IMR-90 (cell line): ENCODE measurements around the gene ATG9A. TPM values are rescaled to one million over a fixed set of nuclear protein-coding genes. Genes with fewer than 3 reads are reported as not detected.

Experiments used
- ATAC-seq: fragments of 200-7000 bp; cut with Tn5 transposase; 2 replicates; pipeline ENCODE4 v1.9.1; 2020; ENCODE audit warnings: low read depth, mild to moderate bottlenecking, moderate library complexity
- BruUV-seq: library from RNA; stranded (reverse); fragments of 400-500 nt; replicated peaks from 2 replicates; lab custom pipeline; 2021; lab: Mats Ljungman, UMichigan
- CTCF ChIA-PET: fragments of 300-600 bp; formaldehyde crosslinking; extraction: SDS; loops from one replicate; lab custom pipeline; 2021; ENCODE audit warnings: antibody characterized with exemption; lab: Yijun Ruan, JAX
- POLR2A ChIA-PET: fragments of 300-600 bp; sonication (Branson Sonifier 250); formaldehyde crosslinking; loops from one replicate; lab custom pipeline; 2022; ENCODE audit warnings: antibody characterized with exemption; ENCODE audit not compliant: unreplicated experiment; lab: Charles Lee
- DNase-seq: peaks from one replicate; pipeline ENCODE4 v3.0.0; 2013
- H2AFZ ChIP-seq: replicated peaks from 2 replicates; pipeline ENCODE3; 2013; ENCODE audit warnings: low read length, mild to moderate bottlenecking; ENCODE audit not compliant: poor library complexity
- H2AK5ac ChIP-seq: 2 replicates; pipeline ENCODE4 v1.6.1; 2013; ENCODE audit warnings: low read depth, low read length, inconsistent platforms
- H2AK9ac ChIP-seq: replicated peaks from 2 replicates; pipeline ENCODE3; 2013; ENCODE audit warnings: mild to moderate bottlenecking, low read depth, low read length, moderate library complexity; ENCODE audit not compliant: poor library complexity
- H2BK120ac ChIP-seq: 2 replicates; pipeline ENCODE4 v1.6.1; 2013; ENCODE audit warnings: low read depth, low read length, inconsistent platforms
- H2BK15ac ChIP-seq: 3 replicates; pipeline ENCODE4 v1.6.1; 2013; ENCODE audit warnings: low read depth, low read length, inconsistent platforms
- H2BK20ac ChIP-seq: 2 replicates; pipeline ENCODE4 v1.6.1; 2013; ENCODE audit warnings: low read depth, mild to moderate bottlenecking, inconsistent platforms, low read length, moderate library complexity
- H2BK5ac ChIP-seq: 2 replicates; pipeline ENCODE4 v1.6.1; 2013; ENCODE audit warnings: mild to moderate bottlenecking, low read depth, low read length, inconsistent platforms; ENCODE audit not compliant: poor library complexity, severe bottlenecking
- H3K14ac ChIP-seq: replicated peaks from 2 replicates; pipeline ENCODE4 v1.6.1; 2013; ENCODE audit warnings: low read depth, low read length, inconsistent platforms
- H3K18ac ChIP-seq: 2 replicates; pipeline ENCODE4 v1.6.1; 2013; ENCODE audit warnings: low read depth, low read length, control low read depth
- H3K23ac ChIP-seq: 2 replicates; pipeline ENCODE4 v1.6.1; 2013; ENCODE audit warnings: low read depth, low read length, inconsistent platforms
- H3K27ac ChIP-seq: 2 replicates; pipeline ENCODE4 v1.5.1; 2013; ENCODE audit warnings: mild to moderate bottlenecking, control low read depth, low read length; ENCODE audit not compliant: insufficient read depth
- H3K27me3 ChIP-seq: 2 replicates; pipeline ENCODE4 v1.6.1; 2013; ENCODE audit warnings: low read length; ENCODE audit not compliant: control insufficient read depth, insufficient read depth
- H3K36me3 ChIP-seq: 2 replicates; pipeline ENCODE4 v1.6.1; 2013; ENCODE audit warnings: low read length, mixed read lengths; ENCODE audit not compliant: control insufficient read depth, insufficient read depth
- H3K4ac ChIP-seq: 2 replicates; pipeline ENCODE4 v1.6.1; 2013; ENCODE audit warnings: low read depth, low read length, inconsistent platforms
- H3K4me1 ChIP-seq: 2 replicates; pipeline ENCODE4 v1.6.1; 2013; ENCODE audit warnings: low read length, mixed read lengths; ENCODE audit not compliant: control insufficient read depth, insufficient read depth
- H3K4me2 ChIP-seq: 2 replicates; pipeline ENCODE4 v1.6.1; 2013; ENCODE audit warnings: low read depth, mild to moderate bottlenecking, control low read depth, low read length, moderate library complexity
- H3K4me3 ChIP-seq: 2 replicates; pipeline ENCODE4 v1.5.1; 2013; ENCODE audit warnings: low read depth, mild to moderate bottlenecking, control low read depth, low read length, moderate library complexity; ENCODE audit not compliant: insufficient read depth
- H3K56ac ChIP-seq: 2 replicates; pipeline ENCODE4 v1.6.1; 2013; ENCODE audit warnings: low read length, inconsistent platforms; ENCODE audit not compliant: insufficient read depth; ENCODE audit errors: extremely low read depth
- H3K79me1 ChIP-seq, 2 experiments: 2 replicates each; pipeline ENCODE4 v1.6.1; 2013; ENCODE audit warnings: low read length in 2 of 2, inconsistent platforms in 1 of 2, low read depth in 1 of 2
- H3K9ac ChIP-seq: 2 replicates; pipeline ENCODE4 v1.6.1; 2013; ENCODE audit warnings: low read depth, low read length, control low read depth
- H3K9me1 ChIP-seq: 2 replicates; pipeline ENCODE4 v1.6.1; 2013; ENCODE audit warnings: low read length, inconsistent platforms; ENCODE audit not compliant: insufficient read depth
- H3K9me3 ChIP-seq: 2 replicates; pipeline ENCODE4 v1.6.1; 2013; ENCODE audit warnings: low read length; ENCODE audit not compliant: control insufficient read depth, insufficient read depth
- H4K20me1 ChIP-seq: 2 replicates; pipeline ENCODE4 v1.6.1; 2013; ENCODE audit warnings: low read length, inconsistent platforms; ENCODE audit not compliant: insufficient read depth
- H4K5ac ChIP-seq: 2 replicates; pipeline ENCODE4 v1.6.1; 2013; ENCODE audit warnings: mild to moderate bottlenecking, low read depth, low read length, control low read depth
- H4K8ac ChIP-seq, 2 experiments: 2 replicates each; pipeline ENCODE4 v1.6.1; 2013; ENCODE audit warnings: low read depth in 2 of 2, low read length in 2 of 2, control low read depth in 1 of 2, inconsistent platforms in 1 of 2
- H4K91ac ChIP-seq: 2 replicates; pipeline ENCODE4 v1.6.1; 2013; ENCODE audit warnings: low read depth, low read length, inconsistent platforms; ENCODE audit not compliant: insufficient read depth
- BHLHE40 ChIP-seq: fragments of 150-350 bp; IDR thresholded peaks from 2 replicates; pipeline ENCODE4 v1.6.1; 2016; ENCODE audit warnings: mild to moderate bottlenecking, low read depth, low read length
- CEBPB ChIP-seq: IDR thresholded peaks from 2 replicates; pipeline ENCODE4 v1.6.1; 2012; ENCODE audit warnings: low read depth, low read length, improper control_type of control experiment
- CHD1 ChIP-seq: IDR thresholded peaks from 2 replicates; pipeline ENCODE4 v1.6.1; 2012; ENCODE audit warnings: low read depth, low read length, improper control_type of control experiment
- CTCF ChIP-seq: conservative IDR thresholded peaks from 2 replicates; pipeline ENCODE4 v1.5.1; 2012; ENCODE audit warnings: mild to moderate bottlenecking, low read depth, low read length, improper control_type of control experiment
- ELK1 ChIP-seq: fragments of 150-350 bp; IDR thresholded peaks from 2 replicates; pipeline ENCODE4 v1.6.1; 2016; ENCODE audit warnings: low read depth, mild to moderate bottlenecking, low read length, moderate library complexity, borderline replicate concordance
- FOS ChIP-seq: fragments of 150-350 bp; IDR thresholded peaks from 2 replicates; pipeline ENCODE4 v1.6.1; 2016; ENCODE audit warnings: low read depth, low read length
- MAFK ChIP-seq: IDR thresholded peaks from 2 replicates; pipeline ENCODE4 v1.6.1; 2012; ENCODE audit warnings: low read depth, low read length, improper control_type of control experiment
- MAZ ChIP-seq: IDR thresholded peaks from 2 replicates; pipeline ENCODE4 v1.6.1; 2012; ENCODE audit warnings: low read depth, mild to moderate bottlenecking, low read length, improper control_type of control experiment, moderate library complexity, borderline replicate concordance
- MXI1 ChIP-seq: IDR thresholded peaks from 2 replicates; pipeline ENCODE4 v1.6.1; 2012; ENCODE audit warnings: low read depth, mild to moderate bottlenecking, low read length, moderate library complexity, borderline replicate concordance
- NFE2L2 ChIP-seq: fragments of 150-350 bp; IDR thresholded peaks from 2 replicates; pipeline ENCODE4 v1.6.1; 2016; ENCODE audit warnings: low read depth, mild to moderate bottlenecking, low read length
- POLR2A ChIP-seq: IDR thresholded peaks from 2 replicates; pipeline ENCODE4 v1.6.1; 2012; ENCODE audit warnings: mild to moderate bottlenecking, low read depth, low read length
- RAD21 ChIP-seq: IDR thresholded peaks from 2 replicates; pipeline ENCODE4 v1.6.1; 2012; ENCODE audit warnings: low read length, improper control_type of control experiment
- RCOR1 ChIP-seq: IDR thresholded peaks from 2 replicates; pipeline ENCODE4 v1.6.1; 2012; ENCODE audit warnings: mild to moderate bottlenecking, low read length, improper control_type of control experiment; ENCODE audit not compliant: insufficient replicate concordance
- RFX5 ChIP-seq: IDR thresholded peaks from 2 replicates; pipeline ENCODE4 v1.8.0; 2012; ENCODE audit warnings: low read depth, mild to moderate bottlenecking, low read length, moderate library complexity
- SMC3 ChIP-seq: fragments of 150-350 bp; IDR thresholded peaks from 2 replicates; pipeline ENCODE4 v1.6.1; 2016; ENCODE audit warnings: low read depth, mild to moderate bottlenecking, antibody characterized with exemption, low read length, moderate library complexity
- USF2 ChIP-seq: fragments of 150-350 bp; IDR thresholded peaks from 2 replicates; pipeline ENCODE4 v1.6.1; 2017; ENCODE audit warnings: mild to moderate bottlenecking, antibody characterized with exemption, low read length, low read depth
- WGBS, 2 experiments: methylation state at CpG; one replicate each; pipeline versions ENCODE4 v1.1.5 to v1.1.7; 2013; ENCODE audit warnings: missing lambda C conversion rate in 2 of 2; ENCODE audit not compliant: insufficient read length in 1 of 2; ENCODE audit errors: extremely low coverage in 2 of 2; 5-methylcytosine and 5-hydroxymethylcytosine counted together
- dilution Hi-C: fragments of 300-500 bp; cut with HindIII; formaldehyde crosslinking; loops from one replicate; pipeline ENCODE4 v1.14.3; 2018; ENCODE audit warnings: low sequenced_read_pairs; ENCODE audit not compliant: unreplicated experiment
- in situ Hi-C: fragments of 300-500 bp; cut with MboI; formaldehyde crosslinking; loops from 3 replicates; pipeline ENCODE4 v1.14.3; 2019; ENCODE audit warnings: low sequenced_read_pairs, inconsistent platforms, mixed read lengths
- intact Hi-C: fragments of 100-400 bp; cut with micrococcal nuclease; formaldehyde crosslinking; loops from 2 replicates; pipeline ENCODE4 v1.10.0; 2022
- polyA plus RNA-seq, 3 experiments: library from polyadenylated mRNA; depleted of rRNA; stranded (reverse); fragments of >200 nt; gene quantifications; 2 replicates each; pipeline ENCODE4 v1.2.3, GENCODE V29; 2012; ENCODE audit warnings: low replicate concordance in 1 of 3
- total RNA-seq: library from RNA; depleted of rRNA; stranded (reverse); fragments of >200 nt; gene quantifications from 2 replicates; pipeline ENCODE4 v1.2.3, GENCODE V29; 2012

The ATG9A gene
- total and polyA plus RNA-seq, 2 of the 4 experiments (the other 2 are of a cell fraction): 35.1 to 58.3 TPM

GRCh38 chr2:219271021-219271420 lies 41.6 kb upstream of the ATG9A start:
- H3K9me3 ChIP-seq: no peaks in the 10 kb centered on the region
- ATAC-seq: no peak
- H2AFZ ChIP-seq: no peak overlapping the region
- H2BK15ac ChIP-seq: no peak overlapping the region
- H3K36me3 ChIP-seq: no peaks in the 10 kb centered on the region
- dilution Hi-C loops: no loop called here
- TF ChIP-seq RCOR1: no peak
- no peak for TF ChIP-seq USF2
- TF ChIP-seq CEBPB: no peak
- TF ChIP-seq FOS: no peak
- no peak for TF ChIP-seq CTCF
- no peak for TF ChIP-seq MAFK
- no peak for TF ChIP-seq RFX5
- no peak for TF ChIP-seq ELK1
- TF ChIP-seq CHD1: no peak
- no peak for TF ChIP-seq SMC3
- no peak for TF ChIP-seq MAZ
- TF ChIP-seq BHLHE40: no peak
- TF ChIP-seq NFE2L2: no peak
- no peak for TF ChIP-seq RAD21
- no peak for TF ChIP-seq MXI1
- no peak for TF ChIP-seq POLR2A
- DNase-seq: no peak
- H3K27me3 ChIP-seq: peaks cover 18% of the 10 kb centered on the region
- no peak overlapping the region for H3K4me2 ChIP-seq
- peaks cover 10% of the 10 kb centered on the region for H3K4me1 ChIP-seq
- peaks cover 9% of the 10 kb centered on the region for H3K9me1 ChIP-seq
- no peak overlapping the region for H3K4me3 ChIP-seq
- intact Hi-C loops: no loop called here
- H2BK120ac ChIP-seq: no peak overlapping the region
- H3K27ac ChIP-seq: no peak overlapping the region
- H2BK20ac ChIP-seq: no peak overlapping the region
- no peaks in the 10 kb centered on the region for H3K79me1 ChIP-seq
- WGBS, 2 experiments: no CpG with 5 or more reads among the region's 2 CpGs
- no peak overlapping the region for H3K18ac ChIP-seq
- H4K5ac ChIP-seq: no peak overlapping the region
- H2AK5ac ChIP-seq: no peak overlapping the region
- H4K8ac ChIP-seq: no peak overlapping the region
- no peak overlapping the region for H4K91ac ChIP-seq
- H2AK9ac ChIP-seq: no peak overlapping the region
- in situ Hi-C loops: no loop called here
- H2BK5ac ChIP-seq: no peak overlapping the region
- no peak overlapping the region for H3K14ac ChIP-seq
- no peak overlapping the region for H3K9ac ChIP-seq
- ChIA-PET CTCF (no interaction called here), POLR2A (no interaction called here)
- no peaks in the 10 kb centered on the region for H4K20me1 ChIP-seq
- H3K4ac ChIP-seq: no peak overlapping the region
- H3K56ac ChIP-seq: no peak overlapping the region
- no peak overlapping the region for H3K23ac ChIP-seq
- BruUV-seq: no TSS peak
